GM19438 (cell line): ENCODE data around the gene ZBED3.

Source experiments
- ATAC-seq: cut with Tn5 transposase; IDR thresholded peaks from one replicate; pipeline ENCODE4 v1.9.1; 2021; ENCODE audit warnings: low read depth; ENCODE audit not compliant: unreplicated experiment

Gene ZBED3

GRCh38 chr5:77022511-77023417, 64.3 kb downstream of the ZBED3 start:
- ATAC-seq: no peak
